ENCODE results near the gene CDIPT.
"Not testable (repeated sequence)": the region's sequence is repeated elsewhere in the genome, so short reads cannot be mapped to it uniquely, and the experiment has no call there.

CDIPT gene

DNA sequence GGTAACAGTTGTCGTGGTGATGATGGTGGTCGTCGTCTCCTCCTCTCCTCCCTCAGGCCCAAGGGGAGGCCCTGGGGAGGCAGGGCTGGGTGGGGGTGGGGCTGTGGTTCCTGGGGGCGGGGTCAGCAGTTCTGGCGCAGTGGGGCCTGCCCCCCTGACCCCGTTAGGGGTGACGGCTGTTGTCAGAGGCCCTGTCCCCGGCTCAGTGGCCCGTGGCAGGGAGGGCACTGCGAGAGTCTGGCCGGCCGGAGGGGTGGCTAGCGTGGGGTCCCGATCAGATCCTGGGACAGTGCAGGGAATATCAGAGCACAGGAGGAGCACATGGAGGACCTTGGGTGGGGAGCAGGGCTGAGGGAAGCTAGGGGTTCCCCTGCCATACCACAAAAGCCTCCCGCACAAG lies 33.8 kb upstream of the CDIPT start:
- no peak for DNase-seq (ENCODE audit: low read depth)

DNA sequence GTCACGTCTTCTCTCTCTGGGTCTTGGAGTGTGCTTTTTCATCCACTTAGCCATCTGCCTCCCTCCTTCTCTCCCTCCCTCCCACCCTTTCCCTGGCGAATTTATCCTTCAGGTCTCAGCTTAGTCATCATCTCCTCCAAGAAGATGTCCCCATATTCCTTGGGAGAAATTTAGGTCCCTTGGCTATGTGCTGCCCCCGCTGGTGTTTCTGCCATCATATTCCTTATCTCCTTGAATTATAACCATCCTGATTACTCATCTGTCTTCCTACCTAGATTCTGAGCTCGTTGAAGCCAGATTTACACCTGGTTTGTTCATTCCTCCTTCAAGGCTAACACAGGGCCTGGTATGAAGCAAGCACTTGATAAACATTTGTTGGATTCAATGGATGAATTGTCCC lies 31.3 kb upstream of the CDIPT start:
- no peak for DNase-seq (ENCODE audit: low read depth)

DNA sequence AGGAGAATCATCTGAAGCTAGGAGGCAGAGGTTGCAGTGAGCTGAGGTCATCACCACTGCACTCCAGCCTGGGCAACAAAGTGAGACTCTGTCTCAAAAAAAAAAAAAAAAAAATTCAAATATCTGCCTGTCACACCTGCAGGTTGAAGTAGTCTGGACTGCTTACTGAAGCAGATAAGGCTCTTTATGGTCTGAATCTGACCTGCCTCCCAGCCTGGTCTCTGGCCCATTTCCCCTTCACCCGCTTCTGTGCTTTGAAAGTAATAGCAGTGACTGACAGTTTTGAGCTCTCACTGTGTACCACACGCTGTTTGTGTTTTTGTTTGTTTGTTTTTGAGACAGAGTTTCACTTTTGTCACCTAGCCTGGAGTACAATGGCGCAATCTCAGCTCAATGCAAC lies 30.5 kb upstream of the CDIPT start:
- DNase-seq (ENCODE audit: low read depth) = no peak

DNA sequence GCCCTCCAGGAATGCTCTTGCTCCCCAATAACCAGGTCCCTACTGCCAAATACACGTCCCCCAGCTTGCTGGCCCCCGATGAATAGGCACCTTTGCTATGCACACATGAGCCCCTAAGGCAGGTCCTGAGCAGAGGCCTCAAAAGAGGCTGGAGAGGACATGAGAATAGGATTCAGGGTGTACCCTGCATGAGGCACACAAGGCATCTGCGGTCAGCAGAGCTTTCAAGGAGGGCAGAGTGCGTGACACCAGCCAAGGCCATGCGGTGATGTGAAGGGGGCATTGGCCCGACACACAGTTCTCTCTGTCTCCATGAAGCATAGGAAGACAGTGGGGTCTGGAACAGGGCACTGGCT lies 29.4 kb upstream of the CDIPT start:
- DNase-seq (ENCODE audit: low read depth) = no peak

DNA sequence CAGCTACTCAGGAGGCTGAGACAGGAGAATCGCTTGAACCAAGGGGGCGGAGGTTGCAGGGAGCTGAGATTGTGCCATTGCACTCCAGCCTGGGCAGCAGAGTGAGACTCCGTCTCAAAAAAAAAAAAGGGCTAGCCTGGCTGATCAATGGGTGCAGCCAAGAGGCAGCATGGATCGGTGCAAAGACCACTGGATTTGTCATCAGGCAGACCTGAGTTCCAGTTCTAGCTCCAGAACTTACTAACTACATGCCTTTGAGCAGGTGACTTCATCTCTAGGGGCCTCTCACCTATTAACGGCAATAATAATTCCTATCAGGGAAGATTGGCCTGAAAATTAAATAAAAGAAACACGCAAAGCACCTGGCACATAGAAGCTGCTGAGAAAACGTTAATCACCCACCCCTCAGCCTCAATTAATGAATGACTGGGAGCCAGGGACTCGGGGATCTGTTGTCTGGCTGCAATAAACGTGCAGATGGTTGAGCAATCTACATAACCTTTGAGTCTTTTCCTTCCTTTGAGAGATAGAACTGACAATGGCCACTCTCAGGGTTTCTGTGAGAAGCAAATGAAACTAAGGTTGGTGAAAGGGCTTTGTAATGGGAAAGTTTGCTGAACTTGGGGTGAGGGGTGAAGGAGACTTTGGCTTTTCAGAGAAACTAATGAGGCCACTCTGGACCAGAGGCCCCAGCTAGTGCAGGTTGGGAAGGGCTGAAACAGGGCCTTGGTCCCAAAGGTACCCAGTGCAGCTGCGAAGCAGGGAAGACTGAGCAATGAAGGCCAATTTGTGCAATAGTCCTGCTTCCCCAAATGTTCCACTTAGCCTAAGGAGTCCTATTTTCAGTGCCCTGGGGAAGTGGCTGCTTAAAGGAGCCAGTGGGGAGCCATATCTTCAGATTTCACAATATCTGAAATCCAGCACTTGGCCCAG lies 28.8 kb upstream of the CDIPT start:
- DNase-seq (ENCODE audit: low read depth) = no peak

DNA sequence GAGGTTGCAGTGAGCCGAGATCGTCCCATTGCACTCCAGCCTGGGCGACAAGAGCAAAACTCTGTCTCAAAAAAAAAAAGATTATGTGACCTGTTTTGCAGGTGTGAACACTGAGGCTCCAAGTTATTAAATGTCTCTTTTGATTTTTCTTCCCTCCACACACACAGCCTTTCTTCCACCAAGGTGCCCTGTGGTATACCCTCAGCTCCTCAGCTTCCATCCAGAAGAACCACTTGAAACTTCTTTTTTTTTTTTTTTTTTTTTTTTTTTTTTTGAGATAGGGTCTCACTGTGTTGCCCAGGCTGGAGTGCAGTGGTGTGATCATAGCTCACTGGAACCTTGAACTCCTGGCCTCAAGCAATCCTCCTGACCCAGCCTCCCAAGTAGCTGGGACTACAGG lies 26.3 kb upstream of the CDIPT start:
- not testable (repeated sequence) for DNase-seq (ENCODE audit: low read depth)

DNA sequence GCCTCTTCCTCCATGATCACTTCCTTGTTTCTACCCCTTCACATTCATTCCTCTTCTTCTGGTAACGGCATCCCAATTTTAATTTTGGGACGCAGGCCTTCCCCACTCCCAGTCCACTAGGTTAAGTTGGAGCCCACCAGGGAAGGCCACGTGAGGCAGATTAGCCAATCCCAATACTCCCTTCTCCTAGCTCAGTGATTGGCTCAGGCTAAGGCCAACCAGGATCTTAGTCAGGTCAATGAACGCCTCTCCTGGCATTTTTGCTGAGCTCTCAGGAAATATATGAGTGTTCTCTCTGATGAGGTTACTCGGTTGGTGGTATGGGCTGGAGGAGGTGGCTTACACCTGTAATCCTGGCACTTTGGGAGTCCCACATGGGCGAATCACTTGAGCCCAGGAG lies 21.0 kb upstream of the CDIPT start:
- DNase-seq (ENCODE audit: low read depth) = no peak

DNA sequence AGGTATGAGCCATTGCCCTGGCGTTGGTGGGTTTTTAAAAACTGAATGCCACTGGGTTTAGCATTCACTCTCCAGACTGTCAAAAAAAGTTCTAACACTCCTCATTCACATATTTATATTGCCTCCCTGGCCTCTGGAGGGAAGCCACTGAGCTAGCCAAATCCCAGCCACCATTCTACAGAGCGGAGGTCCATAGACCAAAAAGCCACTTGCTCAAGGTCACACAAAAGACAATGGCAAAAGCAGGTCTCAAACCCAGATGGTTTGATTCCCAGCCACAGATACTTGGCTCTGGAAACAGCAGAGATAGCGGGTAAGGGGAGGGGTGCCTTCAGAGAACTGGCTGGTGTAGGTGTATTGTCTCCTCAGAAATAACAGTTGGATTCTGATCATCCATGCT lies 18.0 kb upstream of the CDIPT start:
- no peak for DNase-seq (ENCODE audit: low read depth)

DNA sequence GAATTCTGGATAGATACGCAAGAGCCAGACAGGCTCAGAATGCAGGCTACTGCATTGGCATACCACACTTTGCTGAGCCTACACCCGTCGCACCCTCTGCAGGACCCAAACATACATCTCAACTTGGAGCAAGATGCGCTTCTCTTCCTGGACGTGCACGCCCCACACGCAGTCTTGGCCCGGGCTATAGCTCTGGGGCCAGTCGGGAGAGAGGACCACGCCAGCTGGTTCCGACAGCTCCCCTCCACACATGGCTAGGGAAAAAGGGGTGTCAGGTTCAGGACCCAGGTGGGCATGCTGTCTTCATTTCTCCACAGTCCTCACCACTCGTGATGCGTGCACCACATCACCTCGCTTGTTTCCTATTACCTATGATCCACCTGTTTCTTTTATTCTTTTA lies 15.1 kb upstream of the CDIPT start:
- no peak for DNase-seq (ENCODE audit: low read depth)

DNA sequence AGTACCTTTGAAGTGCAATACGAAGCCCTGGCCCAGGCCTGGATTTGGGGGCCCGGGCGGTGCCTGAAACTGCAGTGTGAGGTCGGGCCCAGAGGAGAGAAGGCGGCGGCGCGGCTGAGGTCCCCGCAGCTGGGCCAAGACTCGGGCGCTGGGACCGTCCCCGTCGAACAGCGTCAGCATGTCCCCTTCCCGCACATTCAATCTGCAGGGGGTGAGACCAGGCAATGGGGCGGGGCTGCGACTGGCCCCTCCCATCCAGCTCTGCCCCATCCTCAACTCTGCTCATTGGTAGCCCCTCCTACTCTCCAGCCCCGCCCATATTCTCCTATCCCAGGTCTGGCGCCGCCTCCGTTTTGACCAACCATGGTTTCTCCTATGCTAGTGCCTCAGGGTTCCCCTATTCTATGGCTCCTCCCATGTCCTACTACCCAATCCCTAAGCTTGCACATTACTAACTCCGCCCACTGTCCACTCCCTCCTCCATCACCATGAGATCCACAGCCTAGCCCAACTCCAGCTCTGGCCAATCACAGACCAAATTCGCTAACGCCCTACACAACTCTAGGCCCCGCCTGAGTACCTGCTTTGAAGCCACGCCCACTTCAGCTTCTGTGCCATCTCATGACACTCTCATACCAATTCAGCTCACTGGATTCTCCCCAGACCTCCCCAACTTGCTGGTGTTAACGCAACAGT lies 14.4 kb upstream of the CDIPT start:
- DNase-seq (ENCODE audit: low read depth) = peak; percentile 72

DNA sequence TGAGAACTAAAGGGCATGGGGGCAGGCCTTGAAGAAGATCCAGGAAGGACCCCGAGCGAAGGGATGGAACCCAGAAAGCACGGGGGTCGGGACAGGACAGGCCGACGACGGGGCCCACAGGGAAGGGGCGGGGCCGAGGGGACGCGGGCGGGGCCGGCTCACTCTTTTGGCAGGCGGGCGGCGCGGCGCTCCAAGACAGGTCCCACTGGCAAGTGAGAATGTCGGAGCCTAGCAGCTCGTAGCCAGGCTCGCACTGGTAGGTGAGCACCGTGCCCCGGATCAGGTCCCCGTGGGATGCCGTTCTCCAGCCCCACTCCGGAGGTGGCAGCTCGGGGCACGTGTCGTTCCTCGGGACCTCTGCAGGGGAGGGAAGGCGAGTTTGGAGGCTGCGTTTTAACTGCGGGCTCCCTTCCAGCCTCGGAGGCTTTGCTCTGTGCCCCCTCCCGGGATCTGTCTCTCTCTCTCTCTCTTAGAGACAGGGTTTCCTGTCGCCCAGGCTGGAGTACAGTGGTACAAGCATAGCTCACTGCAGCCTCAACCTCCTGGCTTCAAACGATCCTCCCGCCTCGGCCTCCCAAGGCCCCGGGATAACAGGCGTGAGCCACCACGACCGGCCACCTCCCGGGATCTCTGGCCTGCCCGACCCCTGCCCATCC lies 13.7 kb upstream of the CDIPT start:
- peak; percentile 35 for DNase-seq (ENCODE audit: low read depth)

DNA sequence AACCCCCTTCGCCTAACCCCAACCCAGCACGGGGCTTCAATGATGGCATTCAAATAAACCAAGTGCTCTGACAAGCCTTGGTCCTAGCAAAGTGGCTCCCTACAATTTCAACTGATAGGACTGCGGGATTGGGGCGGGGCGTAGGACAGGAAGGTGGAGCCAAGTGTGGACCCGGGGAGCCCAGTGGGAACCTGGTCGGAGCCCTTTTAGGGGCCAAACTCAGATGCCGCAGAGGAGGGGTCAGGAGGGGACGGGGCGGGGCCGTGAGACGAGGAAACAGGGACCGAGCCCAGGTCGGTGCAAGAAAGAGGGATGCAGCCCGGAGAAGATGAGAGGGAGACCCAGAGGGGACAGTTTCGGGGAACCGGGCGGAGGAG lies 13.2 kb upstream of the CDIPT start:
- DNase-seq (ENCODE audit: low read depth) = no peak

DNA sequence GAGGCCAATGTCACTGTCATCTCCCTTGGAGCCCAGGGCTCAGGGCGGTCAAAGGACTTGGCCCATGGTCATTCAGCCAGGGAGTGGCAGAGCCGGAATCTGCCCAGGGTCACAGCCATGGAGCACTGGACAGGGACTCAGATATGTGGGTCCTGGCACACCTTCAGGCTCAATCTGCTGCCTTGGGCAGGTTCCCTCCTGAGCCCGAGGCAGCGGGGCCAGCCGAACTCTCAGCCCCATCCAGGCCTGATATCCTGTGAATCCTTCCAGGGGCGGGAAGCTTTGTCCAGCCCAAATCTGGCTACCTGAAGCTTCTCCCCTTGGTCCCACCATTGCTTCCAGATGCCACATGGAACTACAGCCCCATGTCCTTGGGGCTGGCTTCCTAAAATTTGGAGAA lies 12.2 kb upstream of the CDIPT start:
- DNase-seq (ENCODE audit: low read depth) = no peak

DNA sequence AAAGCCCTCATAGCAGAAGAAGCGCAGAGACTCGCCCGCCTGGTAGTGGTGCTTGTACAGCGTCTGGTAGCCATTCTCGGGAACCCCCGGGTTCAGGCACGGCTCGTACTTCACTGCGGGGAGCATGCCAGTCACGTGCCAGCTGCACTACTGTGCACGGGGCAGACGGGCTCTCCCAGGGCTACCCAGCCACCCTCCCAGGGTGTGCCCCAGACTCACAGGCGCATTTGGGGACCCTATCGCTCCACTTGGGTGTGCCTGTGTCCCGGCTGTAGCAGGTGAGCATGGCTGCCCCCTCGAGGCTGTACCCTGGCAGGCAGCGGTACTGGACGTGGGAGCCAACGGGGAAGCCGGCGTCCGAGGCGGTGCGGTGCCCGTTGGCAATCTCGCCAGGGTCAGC lies 10.3 kb upstream of the CDIPT start:
- no peak for DNase-seq (ENCODE audit: low read depth)

DNA sequence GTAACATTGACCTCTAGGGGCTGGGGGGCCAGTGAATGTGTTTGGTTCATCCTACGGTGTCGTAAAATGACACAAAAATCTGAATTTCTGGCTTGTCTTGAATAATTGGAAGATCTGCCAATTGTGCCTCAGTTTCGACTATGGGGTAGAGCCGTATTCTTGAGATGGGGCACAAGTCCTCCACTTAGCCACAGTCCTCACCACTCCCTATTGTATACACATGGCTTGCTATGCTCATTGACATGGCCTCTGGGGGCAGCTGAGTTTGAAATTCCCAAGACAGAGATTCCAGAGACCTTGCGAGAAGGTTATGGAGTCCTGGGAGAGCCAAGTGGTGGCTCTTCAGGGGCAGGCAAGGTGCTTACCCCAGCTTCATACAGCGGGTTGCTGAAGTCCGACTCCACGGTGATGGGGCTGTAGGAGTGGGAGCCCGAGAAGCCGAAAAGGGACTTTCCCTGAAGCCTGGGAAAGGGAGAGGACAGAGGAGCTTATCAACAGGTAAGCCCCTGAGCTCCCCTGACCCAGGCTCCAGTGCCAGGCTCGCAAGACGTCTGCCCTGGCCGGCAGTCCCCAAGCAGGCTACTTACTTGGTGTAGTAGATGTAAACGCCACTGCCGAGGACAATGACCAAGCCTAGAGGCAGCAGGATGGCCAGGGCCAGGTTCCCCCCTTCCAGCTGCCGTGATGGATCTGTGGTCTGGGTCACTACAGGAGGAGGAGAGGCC lies 9.0 kb upstream of the CDIPT start:
- no peak for DNase-seq (ENCODE audit: low read depth)

DNA sequence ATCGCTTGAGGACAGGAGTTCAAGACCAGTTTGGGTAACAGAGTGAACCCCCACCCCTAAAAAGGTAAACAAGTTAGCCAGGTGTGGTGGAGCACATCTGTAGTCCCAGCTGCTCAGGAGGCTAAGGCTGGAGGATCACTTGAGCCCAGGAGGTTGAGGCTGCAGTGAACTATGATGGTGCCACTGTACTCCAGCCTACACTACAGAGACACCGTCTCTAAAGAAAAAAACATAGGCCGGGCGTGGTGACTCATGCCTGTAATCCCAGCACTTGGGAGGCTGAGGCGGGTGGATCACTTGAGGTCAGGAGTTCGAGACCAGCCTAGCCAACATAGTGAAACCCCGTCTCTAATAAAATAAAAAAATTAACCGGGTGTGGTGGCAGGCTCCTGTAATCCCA lies 6.0 kb upstream of the CDIPT start:
- not testable (repeated sequence) for DNase-seq (ENCODE audit: low read depth)

DNA sequence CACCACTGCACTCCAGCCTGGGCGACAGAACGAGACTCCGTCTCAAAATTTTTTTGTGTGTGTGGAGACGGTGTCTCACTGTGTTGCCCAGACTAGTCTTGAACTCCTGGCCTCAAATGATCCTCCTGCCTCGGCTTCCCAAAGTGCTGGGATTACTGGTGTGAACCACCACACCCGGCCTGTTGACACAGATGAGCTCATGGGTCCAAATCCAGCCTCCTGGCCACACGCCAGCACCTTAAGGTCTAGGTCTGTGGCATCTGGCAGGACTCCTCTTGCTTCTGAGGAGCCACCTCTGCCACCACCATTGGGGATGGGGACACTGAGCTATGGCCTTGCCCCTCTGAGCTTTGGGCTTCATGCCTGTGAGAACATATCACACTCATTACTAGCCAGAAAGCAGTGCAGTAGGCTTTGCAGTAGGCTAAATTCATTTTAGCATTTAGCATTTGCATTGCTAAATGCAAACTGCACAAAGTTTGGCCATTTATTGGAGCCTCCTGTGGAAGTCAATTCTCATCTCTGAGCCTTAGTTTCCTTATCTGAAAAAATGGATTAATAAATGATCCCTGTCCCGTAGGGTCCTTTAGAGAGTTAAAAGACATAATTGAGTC lies 5.5 kb upstream of the CDIPT start:
- no peak for DNase-seq (ENCODE audit: low read depth)

DNA sequence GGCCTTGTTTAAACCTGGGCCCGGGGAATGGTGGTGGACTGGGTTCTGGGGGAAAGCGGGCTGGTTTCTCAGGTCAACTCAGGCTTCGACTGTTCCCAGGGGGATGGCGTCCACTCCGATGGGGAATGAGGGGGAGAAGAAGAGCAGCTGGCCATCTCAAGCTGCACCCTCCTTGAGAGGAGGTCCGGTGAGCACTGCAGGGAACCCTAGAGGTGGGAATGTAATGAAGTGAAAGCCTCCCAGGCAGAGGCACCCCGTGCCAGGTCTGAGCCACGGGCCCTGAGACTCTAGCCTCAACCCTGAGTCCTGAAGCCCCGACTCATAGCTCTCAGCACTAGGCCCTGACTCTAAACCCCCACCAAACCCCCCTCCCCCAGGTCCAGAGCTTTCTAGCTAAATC lies 1.2 kb upstream of the CDIPT start:
- DNase-seq (ENCODE audit: low read depth) = no peak

DNA sequence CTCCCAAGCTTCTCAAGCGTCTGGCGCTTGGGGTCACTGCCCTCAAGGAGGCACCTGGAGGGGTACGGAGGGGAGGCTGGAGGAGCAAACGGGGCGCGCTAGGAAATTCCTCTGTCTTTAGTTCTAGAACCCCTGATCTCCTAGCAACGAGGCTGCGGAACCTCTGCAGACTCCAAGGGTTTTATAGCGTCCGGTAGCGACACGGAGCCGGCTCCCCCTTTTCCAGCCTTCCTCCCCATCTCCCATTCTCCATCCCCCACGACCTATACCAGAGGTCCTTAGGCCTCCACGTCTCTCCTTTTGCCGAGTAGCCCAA lies 601 bp upstream of the CDIPT start:
- DNase-seq (ENCODE audit: low read depth) = no peak

DNA sequence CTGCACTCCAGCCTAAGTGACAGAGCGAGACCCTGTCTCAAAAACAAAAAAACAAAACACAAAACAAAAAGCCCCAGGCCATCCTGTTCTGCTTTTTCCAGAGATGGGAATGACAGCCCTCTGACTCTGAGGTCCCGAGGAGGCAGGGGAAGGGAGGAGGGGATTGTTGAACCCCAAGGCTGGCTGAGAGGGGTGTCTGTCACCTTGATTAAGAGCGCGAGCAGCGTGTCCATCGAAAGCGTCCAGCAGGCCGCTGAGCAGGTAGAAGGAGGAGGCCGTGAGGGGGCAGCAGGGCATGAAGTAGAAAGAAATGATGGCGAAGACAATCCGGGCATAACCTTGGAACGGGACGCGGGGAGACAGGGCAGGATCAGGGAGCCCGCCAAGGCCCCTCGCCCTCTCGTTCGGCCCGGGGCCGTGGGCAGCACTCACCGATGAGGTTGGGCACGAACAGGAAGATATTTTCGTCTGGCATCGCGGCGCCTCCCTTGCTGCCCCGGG lies 593 bp downstream of the CDIPT start:
- DNase-seq (ENCODE audit: low read depth) = no peak

DNA sequence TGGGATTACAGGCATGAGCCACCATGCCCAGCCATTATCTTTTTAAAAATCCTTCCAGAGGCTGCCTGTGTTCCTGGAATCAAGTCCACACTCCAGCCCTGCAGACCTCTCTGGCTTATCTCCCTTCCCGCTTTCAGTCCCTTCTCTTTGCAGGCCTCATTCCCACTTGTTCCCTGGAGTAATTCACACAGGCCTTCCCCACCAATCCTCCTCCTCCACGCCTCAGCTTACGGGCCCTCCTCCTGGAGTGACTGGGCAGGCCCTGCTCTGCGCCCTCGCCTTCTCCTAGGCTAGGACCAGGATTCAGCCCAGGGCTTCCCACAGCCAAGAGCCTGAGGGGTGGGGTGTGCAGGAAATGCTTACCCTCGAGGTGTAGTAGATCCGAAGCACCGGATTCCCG lies 2.8 kb downstream of the CDIPT start:
- no peak for DNase-seq (ENCODE audit: low read depth)

DNA sequence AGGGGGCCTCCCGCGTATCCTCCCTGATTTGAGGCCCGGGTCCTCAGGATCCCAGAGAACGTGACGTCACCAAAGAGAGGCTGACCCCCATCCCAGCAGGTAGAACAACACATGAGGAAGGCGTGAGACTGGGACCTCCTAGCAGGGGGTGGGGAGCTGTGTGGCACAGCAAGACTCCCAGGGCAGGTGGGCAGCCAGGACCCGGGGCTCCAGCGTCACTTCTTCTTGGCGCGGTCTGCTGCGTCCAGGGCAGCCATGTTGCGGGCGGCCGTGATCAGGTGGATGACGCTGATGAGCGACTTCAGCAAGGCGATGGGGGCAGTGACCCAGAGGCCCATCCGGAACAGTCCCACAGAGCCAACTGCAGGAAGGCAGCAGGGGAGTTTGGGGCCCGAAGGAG lies 4.1 kb downstream of the CDIPT start:
- DNase-seq (ENCODE audit: low read depth) = no peak
